Hepatocyte (in vitro differentiated cells): ENCODE results near the gene CCBE1.

Experiments
- CTCF ChIP-seq: fragments of 200-600 bp; sonication (generic); IDR thresholded peaks from 2 replicates; pipeline ENCODE4 v1.5.1; 2016; ENCODE audit warnings: antibody characterized with exemption, mild to moderate bottlenecking; ENCODE audit not compliant: poor library complexity
- EZH2 ChIP-seq: fragments of 200-600 bp; sonication (generic); IDR thresholded peaks from 2 replicates; pipeline ENCODE4 v1.6.1; 2016; ENCODE audit warnings: antibody characterized with exemption, mild to moderate bottlenecking, borderline replicate concordance

- TF ChIP-seq EZH2 (no peak), CTCF (no peak)
Measured at GRCh38 chr18:59671551-59671950, 25.7 kb downstream of the CCBE1 start.
